ENCODE results near the gene SDK1.

The SDK1 gene

DNA sequence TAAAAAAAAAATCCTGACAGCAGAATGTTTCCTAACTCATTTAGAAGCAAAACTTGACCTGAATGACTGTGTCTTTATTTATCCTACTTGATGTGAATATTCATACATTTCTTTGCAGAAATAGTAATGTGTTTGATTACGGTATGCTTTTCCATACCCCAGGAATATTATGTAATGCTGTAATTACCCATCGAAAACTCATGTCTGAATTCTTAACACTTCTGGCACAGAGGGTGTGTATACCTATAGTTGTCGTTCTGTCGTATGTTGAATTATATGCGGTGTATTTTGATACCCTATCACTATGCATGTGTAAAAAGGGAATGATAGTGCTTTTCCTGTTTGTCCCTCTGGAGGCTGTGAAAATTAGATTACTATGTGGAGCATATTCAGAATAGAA lies 26.6 kb downstream of the SDK1 start:
- no peak overlapping the region for H3K4me3 ChIP-seq (ENCODE audit: low read depth, low read length)

DNA sequence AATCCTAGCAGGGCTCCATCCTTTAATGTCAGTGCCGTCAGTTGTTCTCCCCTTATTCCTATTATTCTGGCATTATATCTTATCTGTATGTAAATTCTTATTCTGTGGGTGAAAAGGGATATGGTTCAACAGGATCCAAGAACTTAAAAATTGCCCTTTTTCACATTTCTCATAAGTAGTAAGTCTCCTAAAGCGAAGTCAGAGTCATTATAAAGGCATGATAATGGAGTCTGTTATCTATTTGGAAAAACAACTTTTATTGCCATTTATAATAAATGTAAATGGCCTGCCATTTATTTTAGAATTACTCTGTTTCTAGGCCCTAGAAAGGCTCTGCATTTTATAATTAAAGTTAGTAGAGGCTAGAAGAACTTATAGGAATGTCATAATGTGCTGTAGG lies 31.3 kb downstream of the SDK1 start:
- no peak overlapping the region for H3K4me3 ChIP-seq (ENCODE audit: low read depth, low read length)

DNA sequence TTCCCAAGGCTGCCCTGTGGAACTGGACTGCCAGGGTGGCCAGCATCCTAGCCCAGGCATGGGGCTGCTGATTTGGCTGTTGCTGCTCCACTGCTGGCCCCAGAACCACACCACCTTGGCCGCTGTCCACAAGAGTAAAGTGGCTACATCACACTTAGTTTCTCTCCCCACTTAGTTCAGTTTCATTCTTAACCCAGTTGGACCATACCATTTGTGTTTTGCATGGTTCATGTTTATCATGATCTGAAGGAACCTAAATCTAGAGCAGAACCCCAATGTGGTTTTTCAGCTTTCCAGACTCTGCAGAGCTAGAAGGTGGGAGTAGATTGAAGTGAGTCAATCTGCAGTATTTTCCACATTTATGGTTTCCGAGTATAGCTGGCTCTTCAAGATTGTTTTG lies 32.8 kb downstream of the SDK1 start:
- no peak overlapping the region for H3K4me3 ChIP-seq (ENCODE audit: low read depth, low read length)

DNA sequence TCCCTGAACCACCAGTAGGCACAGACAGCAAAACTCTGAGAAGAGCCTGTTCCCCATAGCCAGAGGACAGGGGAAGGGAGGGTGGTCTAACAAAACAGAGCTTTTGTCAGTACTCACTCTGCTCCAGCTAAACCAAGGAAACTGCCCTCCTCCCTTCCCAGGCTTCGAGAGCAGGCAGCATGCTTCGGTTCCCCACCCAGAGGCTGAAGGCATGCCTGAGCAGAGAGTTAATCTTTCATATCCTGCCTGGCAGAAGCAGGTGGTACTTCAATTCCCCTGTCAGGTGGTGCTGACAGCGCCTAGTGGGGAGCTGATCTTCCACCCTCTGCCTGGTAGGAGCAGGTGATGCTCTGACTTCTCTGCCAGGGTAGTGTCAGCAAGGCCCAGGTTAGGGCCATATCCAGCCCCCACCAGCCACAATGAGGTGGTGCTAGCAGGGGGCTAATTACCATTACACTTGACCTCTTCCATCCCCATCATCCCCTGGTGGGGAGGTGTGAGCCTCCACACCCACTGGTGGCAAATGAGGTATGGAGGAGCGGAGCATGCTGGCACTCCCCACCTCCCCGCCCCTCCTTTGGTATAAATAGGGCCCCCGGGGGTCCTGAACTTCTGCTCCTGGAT lies 35.1 kb downstream of the SDK1 start:
- no peak overlapping the region for H3K4me3 ChIP-seq (ENCODE audit: low read depth, low read length)

DNA sequence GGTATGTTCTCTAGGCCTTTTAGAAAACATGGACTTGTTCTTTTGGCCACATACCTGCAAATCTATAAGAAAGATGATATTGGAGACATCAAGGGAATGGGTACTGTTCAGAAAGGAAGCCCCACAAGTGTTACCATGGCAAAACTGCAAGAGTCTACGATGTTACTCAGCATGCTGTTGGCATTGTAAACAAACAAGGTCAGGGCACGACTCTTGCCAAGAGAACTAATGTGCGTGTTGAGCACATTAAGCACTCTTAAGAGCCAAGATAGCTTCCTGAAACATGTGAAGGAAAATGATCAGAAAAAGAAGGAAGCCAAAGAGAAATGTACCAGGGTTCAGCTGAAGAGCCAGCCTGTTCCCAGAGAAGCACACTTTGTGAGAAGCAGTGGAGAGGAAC lies 37.1 kb downstream of the SDK1 start:
- H3K4me3 ChIP-seq (ENCODE audit: low read depth, low read length): no peak overlapping the region

DNA sequence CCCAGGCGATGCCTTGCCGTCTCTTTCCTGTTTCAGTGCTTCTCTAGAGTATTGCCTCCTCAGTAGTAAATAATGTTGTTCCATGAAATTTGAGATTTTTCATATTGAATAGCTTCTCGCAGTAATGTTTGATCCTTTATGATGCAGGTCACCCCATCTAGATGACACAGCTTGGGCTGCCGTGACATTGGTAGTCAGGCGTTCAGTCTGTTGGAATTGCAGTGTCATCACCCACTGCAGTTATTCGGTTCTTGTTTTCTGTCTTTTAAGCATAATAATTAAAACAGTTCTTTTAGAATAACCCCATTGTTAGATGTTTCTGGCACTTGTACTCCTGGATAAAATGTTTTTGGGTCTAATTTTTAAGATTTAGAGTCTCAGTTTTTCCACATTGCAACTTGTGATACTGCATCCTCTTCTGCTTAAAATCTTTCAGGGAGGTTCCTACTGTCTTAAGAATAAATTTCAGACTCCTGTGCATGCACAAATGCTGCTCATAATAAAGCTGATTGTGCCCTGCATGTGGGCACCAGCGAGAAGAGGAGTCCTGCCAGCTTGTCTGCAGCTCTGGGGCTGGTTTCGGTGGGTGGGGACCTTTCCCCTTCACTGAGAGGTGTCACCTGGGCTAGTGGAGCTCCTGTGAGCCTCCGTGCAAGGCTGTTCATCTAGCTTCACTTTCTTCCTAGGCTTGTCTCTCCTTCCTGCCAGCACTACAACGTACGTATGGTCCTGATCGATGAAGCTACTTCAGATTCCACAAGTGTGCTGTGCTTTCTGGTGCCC lies 44.8 kb downstream of the SDK1 start:
- H3K4me3 ChIP-seq (ENCODE audit: low read depth, low read length): no peak overlapping the region

DNA sequence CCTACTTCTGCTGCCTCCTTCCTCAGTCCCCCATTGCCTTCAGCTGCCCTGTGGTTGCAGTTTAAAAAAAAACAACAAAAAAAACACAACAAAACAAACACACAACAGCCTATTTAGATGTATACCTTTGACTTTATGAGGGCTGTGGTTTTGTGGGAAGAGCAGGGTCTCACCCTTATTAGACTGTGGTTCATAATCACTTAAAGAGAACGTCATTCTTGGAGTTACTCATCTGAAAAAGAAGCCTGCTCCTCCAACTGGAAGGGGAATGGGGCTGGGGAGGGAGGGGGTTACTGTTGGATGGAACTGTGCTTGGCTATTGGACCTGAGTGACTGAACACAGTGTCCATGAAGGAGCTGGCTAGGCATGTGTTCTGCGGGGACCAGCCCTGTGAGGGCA lies 48.1 kb downstream of the SDK1 start:
- H3K4me3 ChIP-seq (ENCODE audit: low read depth, low read length): no peak overlapping the region

DNA sequence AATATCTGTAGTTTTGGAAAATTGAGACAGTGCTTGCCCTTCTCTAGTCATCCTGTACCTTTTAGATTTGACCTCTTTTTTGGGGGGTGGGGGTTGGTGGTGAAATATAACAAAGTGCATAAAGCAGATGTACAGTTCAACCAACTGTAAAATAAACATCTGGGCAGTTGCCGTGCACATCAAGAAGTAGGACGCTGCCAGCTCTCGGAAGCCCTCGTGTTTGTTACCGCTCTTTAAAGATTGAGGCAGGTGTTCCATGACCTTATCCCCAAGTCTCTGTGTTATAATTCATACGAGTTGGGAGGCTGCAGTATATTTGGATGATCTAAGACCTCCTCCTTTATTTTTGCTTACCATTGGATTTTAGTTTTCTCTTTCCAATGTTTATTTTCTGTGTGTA lies 55.1 kb downstream of the SDK1 start:
- no peak overlapping the region for H3K4me3 ChIP-seq (ENCODE audit: low read depth, low read length)

DNA sequence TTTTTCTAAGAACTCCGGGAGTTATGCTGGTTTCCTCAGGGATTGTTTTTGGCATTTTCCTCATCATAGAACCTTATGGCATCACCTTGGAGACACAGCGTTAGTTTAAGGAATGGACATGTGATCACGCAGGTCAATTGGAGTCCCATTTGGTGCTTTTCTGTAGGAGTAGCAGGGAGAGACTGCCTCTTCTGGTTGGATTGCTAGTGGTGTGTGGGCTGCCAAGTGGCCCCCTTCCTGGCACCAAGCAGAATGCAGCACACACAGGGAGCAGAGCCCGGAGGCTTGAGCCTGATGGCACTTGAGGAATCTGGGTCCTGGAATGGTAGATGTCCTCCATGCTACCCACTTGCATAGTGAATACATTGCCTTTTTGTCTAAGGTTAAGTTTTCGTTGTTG lies 57.9 kb downstream of the SDK1 start:
- no peak overlapping the region for H3K4me3 ChIP-seq (ENCODE audit: low read depth, low read length)

DNA sequence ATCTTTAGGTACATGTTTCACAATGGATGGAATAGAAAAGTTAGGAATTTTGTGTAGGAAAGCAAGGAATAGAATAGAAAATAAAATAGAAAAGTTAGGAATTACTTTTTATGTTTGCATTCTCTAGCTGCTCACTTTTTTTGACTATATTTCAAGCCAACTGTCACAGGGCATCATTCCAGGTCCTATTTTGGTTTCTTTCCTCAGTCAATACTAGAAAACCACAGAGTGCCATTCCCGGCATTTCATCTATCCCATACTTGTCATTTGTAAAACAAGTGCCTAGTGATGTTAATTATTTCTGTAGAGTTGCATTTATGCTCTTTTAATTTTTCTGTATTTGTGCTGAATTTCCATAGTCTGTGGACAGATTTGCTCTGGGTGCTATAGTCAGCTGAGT lies 66.2 kb downstream of the SDK1 start:
- no peak overlapping the region for H3K4me3 ChIP-seq (ENCODE audit: low read depth, low read length)

DNA sequence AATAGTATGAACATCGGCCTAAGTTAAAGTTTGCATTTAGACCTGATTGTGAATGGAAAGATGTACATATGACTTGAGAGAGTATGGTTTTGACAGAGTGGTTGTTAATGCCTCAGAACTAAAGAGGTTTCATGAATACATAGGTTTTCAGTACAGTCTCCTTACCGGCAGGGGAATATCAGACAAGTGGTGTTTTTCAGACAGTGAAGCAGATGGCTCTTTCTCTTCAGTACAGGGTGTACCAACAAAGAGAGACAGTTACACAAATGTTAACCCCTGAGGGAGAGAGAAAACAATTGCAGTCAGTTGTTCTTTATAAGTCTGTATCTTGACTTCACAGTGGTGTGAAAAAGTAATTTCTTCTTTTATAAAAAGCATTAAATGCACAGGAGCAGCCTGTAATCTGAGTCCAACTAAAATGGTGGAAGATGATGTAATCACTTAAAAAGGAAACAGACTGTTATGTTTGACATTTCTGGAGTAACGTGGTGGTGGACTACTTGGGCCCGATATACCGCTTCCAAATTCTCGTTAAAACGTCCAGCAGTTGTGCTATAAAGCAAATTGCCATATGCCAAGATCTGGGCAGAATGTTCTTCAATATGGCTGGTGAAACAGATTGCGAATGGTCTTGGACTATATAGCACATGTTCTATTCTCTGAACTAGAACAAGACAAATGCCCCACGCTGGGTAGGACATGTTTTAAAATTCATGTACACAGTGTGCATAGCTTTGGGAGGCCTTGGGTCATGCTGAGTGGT lies 69.2 kb downstream of the SDK1 start:
- H3K4me3 ChIP-seq (ENCODE audit: low read depth, low read length): no peak overlapping the region

DNA sequence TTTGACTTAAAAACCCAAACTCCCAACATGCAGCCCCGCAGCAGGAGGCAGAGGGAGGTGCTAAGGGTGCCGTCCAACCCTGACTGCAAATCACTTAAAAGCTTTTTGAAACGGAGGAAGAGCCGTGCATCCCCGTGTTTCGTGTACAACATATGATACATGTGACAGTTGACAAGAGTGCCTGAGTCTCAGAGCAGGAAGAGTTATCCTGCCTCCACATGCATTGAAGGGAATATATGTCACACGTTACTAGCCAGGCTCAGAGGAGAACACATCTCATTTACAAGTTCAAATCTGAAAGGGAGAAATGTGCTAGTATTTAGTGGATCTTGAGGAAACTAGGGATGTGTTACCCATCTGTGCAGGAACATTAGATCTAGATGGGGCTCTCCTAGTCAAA lies 69.9 kb downstream of the SDK1 start:
- no peak overlapping the region for H3K4me3 ChIP-seq (ENCODE audit: low read depth, low read length)

DNA sequence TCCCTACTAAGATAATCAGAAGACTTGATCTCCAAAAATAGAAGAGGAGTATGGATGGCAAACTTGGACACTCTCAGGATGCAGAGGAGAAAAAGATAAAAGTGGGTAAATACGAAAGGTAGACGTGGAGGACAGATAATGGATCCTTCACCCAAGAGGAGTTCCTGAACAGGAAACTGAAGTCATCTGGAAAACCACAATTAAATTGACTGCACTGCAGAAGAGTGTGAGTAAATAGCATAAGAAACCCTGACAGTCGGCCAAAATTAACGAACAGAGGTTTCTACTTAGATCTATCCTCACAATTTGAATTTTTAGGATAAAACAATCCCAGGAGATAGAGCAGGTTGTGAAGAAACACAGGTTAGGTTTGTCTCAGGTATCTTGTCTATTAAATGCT lies 70.5 kb downstream of the SDK1 start:
- H3K4me3 ChIP-seq (ENCODE audit: low read depth, low read length): no peak overlapping the region

DNA sequence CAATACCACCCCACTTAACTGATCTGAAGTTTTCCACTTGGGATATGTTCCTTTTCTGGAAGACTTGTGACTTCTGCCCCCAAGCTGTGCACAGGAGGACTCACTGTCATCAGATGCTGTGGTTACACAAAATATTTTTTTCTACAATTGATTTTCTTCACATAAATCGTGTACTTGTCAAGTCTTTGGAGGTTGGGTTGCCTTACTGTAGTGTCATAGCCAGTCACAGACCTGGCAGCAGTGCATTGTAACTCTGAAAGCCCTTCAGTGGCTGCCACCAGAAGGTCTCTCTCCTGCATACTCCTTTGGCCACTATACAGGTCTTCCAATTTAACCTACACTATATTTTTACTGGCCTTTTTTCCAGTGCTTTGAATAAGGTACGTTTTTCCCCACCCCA lies 73.2 kb downstream of the SDK1 start:
- H3K4me3 ChIP-seq (ENCODE audit: low read depth, low read length): no peak overlapping the region

DNA sequence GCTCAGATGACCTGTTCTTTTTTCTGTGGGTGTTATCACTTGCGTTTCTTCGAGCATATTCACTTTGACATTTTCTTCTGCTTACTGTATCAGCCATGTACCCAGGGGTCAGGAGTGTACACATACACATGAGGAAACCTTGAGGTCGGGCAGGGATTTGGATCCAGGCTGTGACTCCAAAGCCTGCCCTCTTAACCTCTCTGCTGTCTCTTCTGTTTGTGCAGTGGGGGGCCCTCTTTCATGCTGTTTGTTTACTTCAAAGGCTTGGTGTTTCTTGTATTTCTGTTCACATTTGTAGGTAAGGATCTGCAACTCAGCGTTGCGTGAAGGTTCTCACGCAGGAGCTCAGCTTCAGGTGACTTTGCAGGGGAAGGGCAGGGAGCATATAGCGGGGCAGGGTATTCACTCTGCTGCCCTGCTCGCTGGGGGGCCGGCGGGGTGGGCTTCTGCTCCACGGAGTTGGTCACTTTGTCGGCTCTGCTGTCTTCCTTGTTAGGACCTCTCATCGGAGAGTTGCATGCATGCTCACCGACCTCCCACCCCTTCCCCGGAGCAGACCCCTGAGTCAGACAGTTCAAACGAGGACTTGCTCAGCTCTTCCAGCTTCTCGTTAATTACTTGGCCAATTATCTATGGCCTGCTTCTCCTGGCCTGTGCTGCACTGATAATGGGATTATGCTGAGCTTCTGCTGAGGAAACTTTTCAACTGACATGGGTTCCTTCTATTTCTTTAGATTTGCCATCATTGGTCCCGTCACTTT lies 77.5 kb downstream of the SDK1 start:
- H3K4me3 ChIP-seq (ENCODE audit: low read depth, low read length): no peak overlapping the region

DNA sequence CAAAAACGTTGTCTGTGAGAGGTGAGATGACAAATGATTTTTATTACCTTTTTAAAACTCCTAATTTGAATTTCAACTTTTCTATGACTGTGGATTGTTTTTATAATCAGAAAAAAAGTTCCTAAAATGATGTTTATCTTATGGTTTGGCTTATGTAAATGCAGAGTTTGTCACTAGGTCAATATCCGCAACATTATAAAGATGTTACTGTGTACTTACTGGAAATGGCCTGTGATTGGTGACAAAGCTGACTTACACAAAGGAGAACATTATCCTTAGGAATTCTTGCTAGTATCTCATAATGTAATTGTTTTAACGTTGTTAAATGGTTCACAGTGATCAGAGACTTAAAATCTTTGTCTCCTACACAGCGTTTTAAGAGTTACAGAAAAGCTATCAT lies 79.0 kb downstream of the SDK1 start:
- no peak overlapping the region for H3K4me3 ChIP-seq (ENCODE audit: low read depth, low read length)

DNA sequence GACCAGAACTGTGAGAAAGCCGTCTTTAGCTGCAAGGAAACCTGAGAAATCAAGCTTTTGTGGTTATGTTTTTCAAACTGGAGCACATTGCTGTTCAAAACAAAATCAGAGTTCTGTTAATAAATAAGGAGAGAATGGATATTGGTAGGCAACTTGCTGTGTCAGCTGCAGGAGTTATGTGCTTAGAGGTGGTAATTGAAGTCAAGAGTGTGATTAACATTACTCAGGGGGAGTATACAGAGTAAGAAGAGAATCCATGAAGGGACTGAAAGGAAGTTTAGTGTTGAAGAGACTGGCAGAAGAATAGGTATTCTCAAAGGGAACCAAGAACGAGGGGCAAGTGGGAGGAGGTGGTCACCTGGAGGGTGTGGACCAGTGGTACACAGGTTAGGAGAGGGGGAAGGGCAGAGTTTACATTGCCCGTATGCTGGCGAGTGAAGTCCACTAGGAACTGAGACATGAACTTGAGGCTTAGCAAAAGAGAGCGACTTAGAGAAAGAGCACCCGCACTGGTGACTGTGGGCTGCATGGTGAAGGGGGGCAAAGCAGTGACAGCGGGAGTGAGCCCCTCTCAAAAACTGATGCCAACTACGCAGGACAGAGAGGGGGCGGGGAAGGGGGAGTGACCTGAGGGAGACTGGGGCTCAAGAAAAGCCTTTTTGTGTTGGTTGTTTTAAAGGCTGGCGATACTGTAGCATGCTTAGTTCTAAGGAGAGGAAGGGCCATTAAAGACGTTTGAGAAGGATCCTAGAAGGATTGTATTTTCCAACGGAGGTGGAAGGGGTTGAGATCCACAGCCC lies 80.0 kb downstream of the SDK1 start:
- no peak overlapping the region for H3K4me3 ChIP-seq (ENCODE audit: low read depth, low read length)

DNA sequence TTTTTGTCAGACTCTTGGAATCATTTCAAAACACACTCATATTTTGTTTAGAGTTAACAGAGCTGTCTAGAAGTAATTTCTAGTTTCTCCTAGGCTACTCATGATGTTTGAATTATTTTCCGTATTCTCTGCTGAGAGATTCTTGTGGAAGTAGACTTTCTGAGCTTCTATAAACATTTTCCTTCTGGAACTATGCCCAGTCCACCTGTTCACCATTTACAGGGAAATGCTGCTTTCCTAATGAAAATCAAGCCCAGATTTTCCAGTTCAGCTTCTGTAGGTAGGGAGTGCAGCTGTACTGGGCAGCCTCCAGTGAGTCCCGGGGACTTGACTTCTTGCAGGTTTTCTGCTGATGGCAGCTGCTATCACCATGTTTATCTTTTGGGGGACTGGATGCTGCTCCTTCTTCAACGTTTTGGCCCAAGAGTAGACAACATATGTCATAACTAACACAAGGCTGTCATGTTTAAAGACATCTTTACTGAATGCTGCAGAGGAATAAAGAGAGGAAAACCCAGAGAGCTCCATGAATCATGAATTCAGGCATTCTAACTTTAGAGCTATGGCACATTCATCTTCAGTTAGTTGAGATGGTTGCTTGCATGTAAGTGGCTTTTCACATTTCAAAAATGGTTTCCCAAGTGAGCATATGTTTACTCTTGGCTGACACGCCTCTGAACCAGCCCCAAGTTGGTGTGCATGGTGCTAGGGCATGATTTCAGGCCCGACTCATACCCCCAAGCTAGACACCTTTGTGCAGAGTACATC lies 85.6 kb downstream of the SDK1 start:
- H3K4me3 ChIP-seq (ENCODE audit: low read depth, low read length): no peak overlapping the region

DNA sequence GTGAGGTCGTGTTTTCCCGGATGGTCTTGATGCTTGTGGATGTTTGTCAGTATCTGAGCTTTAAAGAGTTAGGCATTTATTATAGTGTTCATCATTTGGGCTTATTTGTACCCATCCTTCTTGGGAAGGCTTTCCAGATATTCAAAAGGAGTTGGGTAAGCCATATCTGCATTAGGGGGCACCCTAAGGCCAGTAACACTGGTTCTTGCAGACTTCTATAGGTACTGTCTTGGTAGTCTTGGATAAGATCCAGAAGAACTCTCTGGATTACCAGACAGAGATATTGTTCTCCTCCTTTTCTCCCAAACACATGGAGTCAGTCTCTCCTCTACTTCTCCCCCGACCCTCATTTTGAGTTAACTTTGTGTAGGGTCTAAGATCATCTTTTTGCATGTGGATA lies 92.8 kb downstream of the SDK1 start:
- H3K4me3 ChIP-seq (ENCODE audit: low read depth, low read length): no peak overlapping the region

DNA sequence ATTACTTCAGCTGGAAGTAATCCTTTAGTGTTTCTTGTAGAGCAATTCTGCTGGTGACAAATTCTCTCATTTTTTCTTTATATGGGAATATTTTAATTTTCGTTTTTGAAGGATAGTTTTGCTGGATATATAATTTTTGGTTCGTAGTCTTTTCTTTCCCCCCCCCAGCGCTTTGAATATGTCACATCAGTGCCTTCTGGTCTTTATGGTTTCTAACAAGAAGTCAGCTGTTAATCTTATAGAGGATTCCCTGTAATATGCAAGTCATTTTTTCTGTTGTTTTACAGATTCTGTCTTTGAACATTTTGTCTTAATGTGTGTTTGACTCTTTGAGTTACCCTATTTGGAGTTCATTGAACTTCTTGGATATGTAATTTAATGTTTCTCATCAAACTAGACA lies 96.3 kb downstream of the SDK1 start:
- H3K4me3 ChIP-seq (ENCODE audit: low read depth, low read length): no peak overlapping the region

Measured in iPS-11a (cell line).